Omental fat pad (tissue), 4 donors: ENCODE measurements around the gene HMG20A. TPM values are rescaled to one million over a fixed set of nuclear protein-coding genes. Genes with fewer than 3 reads are reported as not detected.

ENCODE experiments used
- ATAC-seq: fragments of 150-250 bp; one replicate; pipeline ENCODE4 v1.9.1; 2016; ENCODE audit warnings: mild to moderate bottlenecking, moderate library complexity; ENCODE audit not compliant: low FRiP score
- DNase-seq: peaks from one replicate; pipeline ENCODE4 v3.0.0-alpha.2; 2019; ENCODE audit warnings: low spot score
- total RNA-seq, 4 donors: library from RNA; depleted of rRNA; stranded (reverse); fragments of >200 nt; gene quantifications; one replicate each; pipeline ENCODE4 v1.1.0, GENCODE V29; 2016
- TF ChIP-seq, protein P1 (sequence below), 3 donors: fragments of 450-650 bp; IDR thresholded peaks; one replicate each; pipeline ENCODE4 v1.5.1; 2016 to 2017; ENCODE audit warnings: antibody characterized with exemption in 3 of 3, mild to moderate bottlenecking in 3 of 3, moderate library complexity in 2 of 3

Gene HMG20A
- total RNA-seq, 4 donors from 2014 or later: 20.2 to 58.3 (median 31.2) TPM

DNA sequence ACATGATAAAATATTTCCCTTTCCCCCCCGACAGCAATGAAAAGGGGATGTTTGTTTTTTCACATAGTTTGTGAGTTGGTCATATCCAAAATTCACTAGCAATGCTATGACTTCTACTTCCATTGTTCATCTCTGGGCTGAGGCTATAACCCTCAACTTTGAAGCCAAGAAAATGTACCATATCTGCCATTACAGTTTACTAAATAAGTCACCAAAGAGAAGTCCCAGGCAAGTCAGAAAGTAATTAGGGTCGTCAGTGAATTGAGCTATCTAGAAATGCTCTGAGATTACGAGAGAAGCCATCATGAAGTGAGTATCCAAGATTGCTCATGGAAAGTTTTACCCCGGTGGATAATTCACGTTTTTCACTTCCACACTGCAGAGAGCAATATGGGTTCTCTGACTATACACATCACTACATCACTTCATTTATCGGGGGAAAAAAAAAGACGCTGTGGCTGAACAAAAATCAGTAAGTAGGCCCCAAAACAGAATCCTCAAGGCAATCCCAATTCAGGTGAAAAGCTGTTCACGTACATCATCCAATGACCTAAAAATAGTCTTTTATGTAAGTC is 2.2 kb upstream of the HMG20A start:
- TF ChIP-seq, protein P1, sequence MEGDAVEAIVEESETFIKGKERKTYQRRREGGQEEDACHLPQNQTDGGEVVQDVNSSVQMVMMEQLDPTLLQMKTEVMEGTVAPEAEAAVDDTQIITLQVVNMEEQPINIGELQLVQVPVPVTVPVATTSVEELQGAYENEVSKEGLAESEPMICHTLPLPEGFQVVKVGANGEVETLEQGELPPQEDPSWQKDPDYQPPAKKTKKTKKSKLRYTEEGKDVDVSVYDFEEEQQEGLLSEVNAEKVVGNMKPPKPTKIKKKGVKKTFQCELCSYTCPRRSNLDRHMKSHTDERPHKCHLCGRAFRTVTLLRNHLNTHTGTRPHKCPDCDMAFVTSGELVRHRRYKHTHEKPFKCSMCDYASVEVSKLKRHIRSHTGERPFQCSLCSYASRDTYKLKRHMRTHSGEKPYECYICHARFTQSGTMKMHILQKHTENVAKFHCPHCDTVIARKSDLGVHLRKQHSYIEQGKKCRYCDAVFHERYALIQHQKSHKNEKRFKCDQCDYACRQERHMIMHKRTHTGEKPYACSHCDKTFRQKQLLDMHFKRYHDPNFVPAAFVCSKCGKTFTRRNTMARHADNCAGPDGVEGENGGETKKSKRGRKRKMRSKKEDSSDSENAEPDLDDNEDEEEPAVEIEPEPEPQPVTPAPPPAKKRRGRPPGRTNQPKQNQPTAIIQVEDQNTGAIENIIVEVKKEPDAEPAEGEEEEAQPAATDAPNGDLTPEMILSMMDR (IDR thresholded peaks at IDR 0.05): no peak
- ATAC-seq: no peak
- DNase-seq: no peak

DNA sequence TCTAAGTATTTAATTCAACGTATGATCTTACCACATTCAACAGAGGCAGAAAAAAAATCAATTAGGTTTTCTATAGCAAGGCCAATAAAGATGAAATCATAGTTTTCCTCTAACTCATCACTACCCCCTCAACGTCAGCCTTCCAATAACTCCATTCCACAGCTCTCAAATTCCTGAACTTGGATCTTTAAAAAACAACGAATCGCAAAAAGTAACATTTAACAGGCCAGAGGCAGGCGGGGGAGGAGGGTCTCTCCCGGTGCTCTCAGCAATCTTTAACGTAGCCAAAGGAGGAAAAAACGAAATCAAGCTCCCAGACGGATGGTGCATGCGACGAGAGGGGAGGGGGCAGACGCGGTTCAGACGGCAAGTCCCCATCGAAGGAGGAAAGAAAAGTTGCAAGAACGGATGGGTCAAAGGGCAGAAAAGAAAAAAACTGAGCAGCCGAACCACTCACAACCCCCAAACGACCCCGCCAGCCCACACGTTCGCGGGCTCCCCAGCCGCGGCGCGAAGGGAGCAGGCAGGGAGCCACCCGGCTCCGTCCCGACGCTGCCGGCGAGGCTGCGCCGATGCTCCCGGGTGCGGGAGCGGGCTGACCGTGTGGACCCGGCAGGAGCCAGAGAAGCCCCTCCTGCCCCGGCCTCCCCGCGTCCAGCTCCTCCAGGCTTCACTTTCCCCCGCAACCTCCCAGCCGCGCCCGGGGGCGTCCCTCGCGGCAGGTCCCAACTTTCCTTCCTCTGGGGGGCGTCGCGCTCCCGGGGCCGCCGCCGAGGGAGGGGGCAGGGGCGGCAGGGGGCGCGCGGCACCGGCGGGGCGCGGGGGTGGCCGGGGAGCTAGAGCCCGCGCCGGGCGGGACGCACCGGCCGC is 1.5 kb upstream of the HMG20A start:
- TF ChIP-seq, protein P1 (IDR thresholded peaks at IDR 0.05): no peak
- no peak for DNase-seq
- ATAC-seq: peak; percentile 38

DNA sequence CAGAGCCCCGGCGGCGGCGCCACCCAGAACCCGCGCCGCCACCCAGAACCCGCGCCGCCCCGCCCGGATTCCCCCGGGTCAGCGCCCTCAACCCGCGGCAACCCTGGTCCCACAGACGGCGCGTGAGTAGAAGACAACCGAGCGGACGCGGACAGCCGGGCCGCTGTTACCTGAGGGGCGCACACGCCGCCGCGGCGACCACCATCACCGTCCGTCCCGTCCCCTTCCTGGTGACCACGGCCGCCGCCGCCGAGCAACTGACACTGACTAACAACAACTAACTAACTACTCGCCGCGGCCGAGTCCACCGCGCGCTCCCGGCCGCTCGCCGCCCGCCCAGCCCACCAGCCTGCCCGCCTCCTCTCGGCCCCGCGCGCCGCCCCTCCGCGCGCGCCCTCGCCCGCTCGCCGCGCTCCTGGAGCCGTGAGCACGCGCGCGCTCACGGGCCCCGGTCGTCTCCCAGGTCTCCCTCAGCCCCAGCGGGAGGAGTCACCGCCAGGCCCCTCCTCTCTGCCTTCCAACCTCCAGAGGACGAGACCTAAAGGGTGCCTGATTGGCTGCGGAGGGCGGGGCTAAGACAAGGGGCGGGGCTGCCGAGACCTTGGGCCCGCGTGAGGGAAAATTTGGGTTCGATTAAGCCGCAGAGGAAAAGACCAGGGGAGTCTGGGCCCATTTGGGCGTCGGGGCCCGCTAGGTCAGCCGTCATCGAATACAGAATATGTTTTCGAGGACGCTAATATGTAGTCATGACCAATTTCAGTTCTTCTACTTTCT is 665 bp upstream of the HMG20A start, which contains the start of gene PEAK1:
Gene PEAK1 (minus strand): TSS at position 269 of the 774 bp plus-strand sequence. CDS start 238,178 bp downstream, outside the sequence.
- peak; percentile 98 for ATAC-seq
- DNase-seq: peak; percentile 98
- TF ChIP-seq, protein P1 (IDR thresholded peaks at IDR 0.05): no peak

DNA sequence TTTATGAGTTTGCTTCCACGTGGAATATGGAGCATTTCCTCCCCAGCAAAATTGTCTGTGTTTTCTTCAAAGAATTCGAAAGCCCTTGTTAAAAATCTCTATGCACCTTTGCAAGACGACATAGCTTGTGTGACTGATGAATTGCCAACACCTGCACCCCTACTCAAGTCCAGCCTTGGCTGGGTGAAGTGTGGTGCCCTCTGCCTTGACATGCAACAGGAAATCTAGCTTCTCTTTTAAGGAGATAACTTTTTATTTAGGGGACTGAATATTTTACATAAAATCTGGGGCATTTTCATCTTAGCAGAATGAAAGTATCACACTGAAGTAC is 647 bp downstream of the HMG20A start:
- no peak for DNase-seq
- TF ChIP-seq, protein P1 (IDR thresholded peaks at IDR 0.05): no peak
- ATAC-seq: no peak

DNA sequence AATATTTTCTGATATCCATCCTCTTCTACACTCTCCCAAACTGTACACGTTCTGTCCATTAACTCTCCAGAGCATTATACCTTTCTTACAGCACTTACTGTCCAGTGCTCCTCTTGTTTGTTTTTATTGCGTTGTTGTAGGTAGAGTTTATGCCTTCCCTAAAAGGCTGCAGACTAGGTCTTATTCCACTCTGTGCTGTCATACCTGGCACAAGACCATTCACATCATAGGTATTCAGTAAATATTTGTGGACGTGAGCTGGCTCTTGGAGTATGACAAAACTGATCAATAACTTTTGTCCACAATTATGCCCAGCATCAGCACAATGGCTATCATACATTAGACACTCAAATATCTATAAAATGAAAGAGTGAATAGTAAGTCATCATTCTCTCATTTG is 4.4 kb downstream of the HMG20A start:
- DNase-seq (no peak), ATAC-seq (no peak)
- TF ChIP-seq, protein P1 (IDR thresholded peaks at IDR 0.05): no peak

DNA sequence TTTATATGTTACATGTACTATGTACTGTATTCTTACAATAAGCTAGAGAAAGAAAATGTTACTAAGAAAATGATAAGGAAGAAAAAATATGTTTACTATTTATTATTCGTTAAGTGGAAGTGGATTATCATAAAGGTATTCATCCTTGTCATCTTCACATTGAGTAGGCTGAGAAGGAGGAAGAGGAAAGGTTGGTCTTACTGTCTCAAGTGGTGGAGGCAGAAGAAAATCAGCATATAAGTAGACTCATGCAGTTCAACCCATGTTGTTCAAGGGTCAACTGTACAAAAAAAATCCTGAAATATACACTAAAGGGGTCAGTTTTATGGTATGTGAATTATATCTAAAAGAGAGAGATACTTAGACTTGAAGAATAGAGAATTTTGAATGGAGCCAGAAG is 5.7 kb downstream of the HMG20A start:
- TF ChIP-seq, protein P1 (IDR thresholded peaks at IDR 0.05): no peak
- ATAC-seq (no peak), DNase-seq (no peak)
